GM12874 (cell line): ENCODE measurements around the gene AHCTF1.

Source experiments
- TF ChIP-seq, protein P1 (sequence below): IDR thresholded peaks from 2 replicates; pipeline ENCODE4 v1.5.1; 2011; ENCODE audit warnings: low read depth, mild to moderate bottlenecking, control low read depth, low read length, moderate library complexity; ENCODE audit not compliant: insufficient read depth

The AHCTF1 gene

GRCh38 chr1:246827396-246827795, 104.4 kb downstream of the AHCTF1 start:
- TF ChIP-seq, protein P1, sequence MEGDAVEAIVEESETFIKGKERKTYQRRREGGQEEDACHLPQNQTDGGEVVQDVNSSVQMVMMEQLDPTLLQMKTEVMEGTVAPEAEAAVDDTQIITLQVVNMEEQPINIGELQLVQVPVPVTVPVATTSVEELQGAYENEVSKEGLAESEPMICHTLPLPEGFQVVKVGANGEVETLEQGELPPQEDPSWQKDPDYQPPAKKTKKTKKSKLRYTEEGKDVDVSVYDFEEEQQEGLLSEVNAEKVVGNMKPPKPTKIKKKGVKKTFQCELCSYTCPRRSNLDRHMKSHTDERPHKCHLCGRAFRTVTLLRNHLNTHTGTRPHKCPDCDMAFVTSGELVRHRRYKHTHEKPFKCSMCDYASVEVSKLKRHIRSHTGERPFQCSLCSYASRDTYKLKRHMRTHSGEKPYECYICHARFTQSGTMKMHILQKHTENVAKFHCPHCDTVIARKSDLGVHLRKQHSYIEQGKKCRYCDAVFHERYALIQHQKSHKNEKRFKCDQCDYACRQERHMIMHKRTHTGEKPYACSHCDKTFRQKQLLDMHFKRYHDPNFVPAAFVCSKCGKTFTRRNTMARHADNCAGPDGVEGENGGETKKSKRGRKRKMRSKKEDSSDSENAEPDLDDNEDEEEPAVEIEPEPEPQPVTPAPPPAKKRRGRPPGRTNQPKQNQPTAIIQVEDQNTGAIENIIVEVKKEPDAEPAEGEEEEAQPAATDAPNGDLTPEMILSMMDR = no peak

- TF ChIP-seq, protein P1 = no peak
Measured at GRCh38 chr1:246825557-246826175, 106.1 kb downstream of the AHCTF1 start.

DNA sequence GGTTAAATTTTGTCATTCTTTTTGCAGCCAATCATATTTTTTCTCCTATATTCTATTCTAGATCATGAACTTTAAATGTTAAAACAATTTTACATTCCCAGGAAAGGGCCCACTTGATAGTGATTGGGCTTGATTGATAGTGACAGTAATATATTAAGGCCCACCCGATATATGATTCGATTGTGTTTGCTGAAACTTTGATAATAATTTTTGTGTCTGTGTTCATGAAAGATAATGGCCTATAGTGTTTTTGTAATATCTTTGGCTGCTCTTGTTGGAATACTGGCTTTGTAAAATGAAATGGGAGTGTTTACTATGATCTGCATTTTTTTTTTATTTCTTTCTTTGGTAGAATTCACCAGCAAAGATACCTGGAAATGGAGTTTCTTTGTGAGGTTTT, 107.2 kb downstream of the AHCTF1 start:
- TF ChIP-seq, protein P1 = no peak

- TF ChIP-seq, protein P1 = no peak
Measured at GRCh38 chr1:246820666-246821065, 111.1 kb downstream of the AHCTF1 start.

GRCh38 chr1:246815693-246816270, 116.0 kb downstream of the AHCTF1 start:
- TF ChIP-seq, protein P1 = no peak

DNA sequence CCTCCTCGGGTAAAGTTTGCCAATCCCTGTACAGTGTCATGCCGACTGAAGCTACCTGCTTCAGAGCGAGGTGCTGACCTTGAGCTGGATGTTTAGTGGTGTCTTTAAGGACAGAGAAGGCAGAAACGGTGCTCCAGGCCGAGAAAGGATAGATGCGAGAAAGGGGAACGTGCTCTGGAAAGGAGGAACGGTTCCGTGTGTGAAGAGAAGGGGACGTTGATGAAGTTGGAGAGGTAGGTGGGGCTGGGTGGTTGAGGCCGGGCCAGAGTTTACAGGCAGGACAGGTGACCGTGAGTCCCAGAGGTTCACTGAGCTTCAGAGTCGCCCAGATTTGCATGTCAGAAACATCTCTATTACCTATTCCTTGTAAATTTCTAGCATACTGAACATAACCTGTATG, 116.9 kb downstream of the AHCTF1 start:
- TF ChIP-seq, protein P1 = no peak

- TF ChIP-seq, protein P1 = no peak
Measured at GRCh38 chr1:246811985-246812384, 119.8 kb downstream of the AHCTF1 start.

GRCh38 chr1:246809473-246809872, 122.3 kb downstream of the AHCTF1 start:
- TF ChIP-seq, protein P1 = no peak
